HG03378 (cell line): ENCODE results near the gene DMXL1.
A peak's percentile ranks its signal among the peaks of the same experiment; 100 is the strongest.

Experiments
- ATAC-seq: cut with Tn5 transposase; IDR thresholded peaks from one replicate; pipeline ENCODE4 v1.9.1; 2021; ENCODE audit warnings: mild to moderate bottlenecking, moderate library complexity; ENCODE audit not compliant: unreplicated experiment

The DMXL1 gene

DNA sequence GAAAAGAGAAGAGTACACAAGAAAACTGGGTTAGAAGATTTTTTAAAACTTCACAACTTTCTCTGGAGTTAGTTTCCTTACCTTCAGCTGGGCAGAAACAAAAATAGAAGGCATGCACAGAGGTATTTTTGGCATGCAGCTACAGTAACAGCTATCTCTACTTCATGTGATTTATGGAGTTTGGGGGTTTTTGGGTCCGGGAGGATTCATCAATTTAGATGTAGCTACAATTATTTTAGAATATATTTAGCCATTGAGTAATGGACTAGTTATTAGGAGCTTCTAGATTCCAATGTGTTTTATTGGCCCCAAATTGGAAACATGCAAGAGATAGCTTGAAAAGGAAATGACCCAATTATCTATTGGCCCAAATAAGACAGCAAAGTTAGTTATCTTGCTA is 193.3 kb downstream of the DMXL1 start:
- no peak for ATAC-seq

DNA sequence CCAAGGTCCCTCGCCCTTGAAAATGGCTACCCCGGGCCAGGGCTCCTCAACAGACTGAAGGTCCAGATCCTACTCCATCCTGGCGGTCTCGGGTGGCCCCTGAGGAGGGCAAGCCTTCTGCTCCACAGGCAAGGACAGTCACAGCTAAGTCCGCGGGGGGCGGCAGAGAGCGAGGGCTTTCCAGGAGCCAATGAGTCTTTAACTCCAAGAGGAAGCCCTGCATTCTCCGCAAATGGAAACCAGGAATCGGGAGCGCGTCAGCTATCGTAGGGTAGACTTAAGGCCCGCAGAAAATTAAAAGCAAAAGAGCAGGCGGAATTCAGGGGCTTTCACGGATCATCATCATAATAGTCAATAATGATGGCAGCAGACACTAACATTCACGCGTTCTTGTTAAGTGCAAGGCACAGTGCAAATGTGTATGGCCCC is 197.1 kb downstream of the DMXL1 start:
- ATAC-seq, result peak; percentile 84

DNA sequence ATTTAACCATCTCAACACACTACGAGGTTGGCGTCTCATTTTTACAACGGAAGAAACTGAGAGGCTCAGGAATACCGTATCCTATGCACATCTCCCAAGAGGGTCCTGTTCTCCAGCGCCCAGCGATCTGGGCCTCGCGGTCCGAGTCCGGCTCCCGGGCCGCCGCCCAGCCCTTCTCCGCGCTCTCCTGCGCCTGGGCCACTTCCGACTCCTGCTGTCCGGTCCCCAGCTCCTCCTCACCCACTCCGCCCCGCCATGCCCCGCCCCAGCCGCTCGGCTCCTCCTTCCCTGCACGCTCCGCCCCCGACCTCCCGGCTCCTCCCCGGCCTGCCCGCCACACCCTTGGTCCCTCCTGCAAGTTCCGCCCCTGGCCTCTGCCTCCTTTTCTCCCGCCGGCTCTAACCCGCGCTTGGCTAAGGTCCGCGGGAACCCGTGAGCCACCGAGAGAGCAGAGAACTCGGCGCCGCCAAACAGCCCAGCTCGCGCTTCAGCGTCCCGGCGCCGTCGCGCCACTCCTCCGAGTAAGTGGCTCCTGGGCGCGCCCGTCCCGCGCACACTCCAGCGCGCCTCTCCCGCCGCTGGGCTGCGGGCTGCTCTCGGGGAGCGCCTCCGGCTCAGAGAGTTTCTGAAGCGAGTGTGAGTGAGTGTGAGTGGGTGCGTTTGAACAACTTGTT is 197.6 kb downstream of the DMXL1 start:
- ATAC-seq, result peak; percentile 60

DNA sequence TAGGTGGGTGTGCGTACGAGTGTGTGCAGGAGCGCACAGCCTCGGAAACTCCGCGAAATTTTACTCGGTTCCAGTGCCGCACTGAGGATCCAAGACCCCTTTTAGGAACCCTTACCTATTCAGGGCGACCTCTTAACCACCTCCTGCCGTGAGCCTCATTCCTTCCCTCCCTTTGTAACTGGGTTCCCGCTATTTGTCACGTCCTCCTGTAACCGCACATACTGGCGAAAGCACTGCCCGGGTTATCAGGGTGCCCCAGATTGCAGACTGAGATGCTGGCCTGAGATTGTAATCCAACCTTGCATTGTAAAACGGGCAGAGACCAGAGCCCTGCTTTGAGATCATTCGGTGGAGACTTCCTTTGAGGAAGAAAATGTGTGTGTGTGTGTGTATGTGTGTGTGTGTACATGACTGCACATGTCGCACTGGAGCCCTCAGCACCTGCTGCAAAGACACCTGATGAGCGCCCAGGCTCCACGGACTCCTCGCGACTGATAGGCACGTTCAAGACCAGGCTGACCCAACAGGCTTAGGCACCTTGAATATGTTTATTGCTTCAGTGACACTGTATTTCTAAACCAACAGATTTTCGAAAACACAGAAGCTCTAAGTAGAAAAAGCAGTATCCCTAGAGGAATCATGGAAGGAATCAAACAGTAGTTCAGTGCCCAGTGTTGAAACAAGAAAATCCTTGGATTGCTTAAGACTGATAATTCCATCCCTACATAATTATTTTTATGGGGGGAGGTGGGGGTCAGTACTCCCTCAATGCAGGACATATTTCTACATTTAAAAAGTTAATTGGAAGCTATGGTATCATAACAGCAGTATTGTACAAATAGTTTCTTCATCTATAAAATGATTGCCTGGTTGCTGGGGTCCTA is 198.4 kb downstream of the DMXL1 start:
- ATAC-seq, result peak; percentile 4

DNA sequence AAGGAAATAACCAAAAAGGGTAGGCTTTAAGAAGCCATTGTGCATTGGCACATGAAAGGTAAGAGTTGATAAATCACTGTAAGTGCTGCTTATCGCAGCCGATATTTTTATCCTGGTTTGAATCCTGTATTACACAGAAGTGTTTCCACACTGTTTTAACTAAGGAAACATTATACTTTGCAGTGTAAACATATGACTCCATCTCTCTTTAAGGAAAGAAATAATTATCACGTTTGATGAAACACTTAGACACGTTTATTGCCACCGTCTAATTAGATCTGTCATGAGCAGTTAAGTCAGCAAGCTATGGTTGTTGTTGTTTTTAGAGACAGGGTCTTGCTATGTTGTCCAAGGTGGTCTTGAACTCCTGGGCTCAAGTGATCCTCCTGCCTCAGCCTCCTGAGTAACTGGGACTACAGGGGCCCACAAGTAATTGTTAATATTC is 199.3 kb downstream of the DMXL1 start:
- ATAC-seq, result no peak

DNA sequence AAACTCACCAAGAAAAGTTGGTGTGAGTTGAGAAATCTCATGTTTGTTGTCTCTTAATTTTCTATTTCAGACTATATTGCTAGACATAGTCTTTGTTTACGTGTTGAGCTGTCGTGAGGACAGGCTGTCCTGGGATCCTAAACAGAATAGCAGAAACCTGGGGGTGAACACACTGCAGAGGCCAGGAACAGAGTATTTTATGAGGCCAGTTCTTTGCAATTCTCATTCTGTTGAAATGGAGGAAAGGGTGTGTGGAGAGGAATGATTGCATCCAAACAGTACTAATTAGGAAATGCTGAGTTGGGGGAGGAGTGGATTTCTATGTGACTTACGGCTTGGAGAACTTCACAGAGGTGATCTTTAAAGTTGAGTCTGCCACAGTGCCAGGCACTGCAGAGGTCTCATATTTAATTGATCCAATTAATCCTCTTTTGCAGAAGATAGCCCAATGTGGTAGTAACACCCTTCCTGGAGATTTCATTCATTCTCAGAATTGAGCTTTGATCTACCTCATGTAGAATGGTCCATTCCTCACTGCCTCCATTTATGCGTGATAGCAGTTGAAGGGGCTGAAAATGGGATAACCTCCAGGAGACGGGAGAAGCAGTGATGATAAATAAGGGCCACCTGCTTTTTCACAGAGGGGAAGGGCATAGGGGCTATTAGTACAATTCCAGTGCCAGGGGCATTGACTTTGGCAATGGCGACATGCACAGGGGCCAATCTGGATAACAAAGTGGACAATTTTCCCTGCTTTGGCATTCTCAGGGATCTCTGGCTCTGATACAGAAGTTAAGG is 200.3 kb downstream of the DMXL1 start:
- no peak for ATAC-seq

DNA sequence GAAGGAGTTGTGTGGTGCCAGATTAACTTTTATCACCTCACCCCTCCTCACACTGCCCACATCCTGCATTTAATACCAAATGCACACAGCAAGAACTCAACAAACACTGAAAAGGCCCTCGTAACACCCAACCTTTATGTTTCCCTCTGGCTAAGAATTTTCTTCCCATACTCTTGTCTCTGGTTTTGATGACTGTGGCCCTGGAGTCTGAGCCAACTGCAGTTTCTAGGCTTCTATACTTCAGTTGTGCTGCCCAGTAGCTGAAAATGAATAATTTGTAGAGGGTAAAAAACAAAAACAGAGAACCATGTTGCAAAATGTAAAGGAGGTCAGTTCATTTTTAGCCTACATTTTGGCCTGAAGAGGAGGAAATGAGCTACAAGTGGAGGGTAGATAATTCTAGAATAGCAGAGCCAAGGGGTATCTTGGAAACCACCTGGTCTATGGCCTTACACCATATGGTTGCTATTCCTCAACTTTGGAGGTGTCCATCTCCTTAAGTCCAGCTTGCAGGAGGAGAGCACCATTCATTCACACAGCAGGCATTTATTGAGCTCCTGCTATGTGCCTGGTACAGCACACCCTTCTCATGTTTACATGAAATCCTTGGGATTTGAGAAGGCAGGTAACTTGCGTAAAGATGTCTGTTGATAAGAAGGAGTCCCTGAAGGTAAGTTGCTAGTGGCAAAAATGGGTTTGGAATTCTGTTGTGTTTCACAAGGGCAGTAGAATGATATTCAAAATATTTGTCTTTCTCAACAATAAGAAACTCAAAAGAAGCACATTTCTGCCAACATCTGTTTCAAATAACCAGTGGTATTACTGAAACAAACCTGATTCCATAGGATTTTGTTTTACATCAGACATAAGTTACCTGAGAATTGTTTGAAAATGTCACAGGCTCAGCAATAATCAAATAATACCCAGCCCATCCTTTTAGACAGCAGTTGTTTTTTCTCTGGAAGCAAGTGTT is 201.2 kb downstream of the DMXL1 start:
- no peak for ATAC-seq

DNA sequence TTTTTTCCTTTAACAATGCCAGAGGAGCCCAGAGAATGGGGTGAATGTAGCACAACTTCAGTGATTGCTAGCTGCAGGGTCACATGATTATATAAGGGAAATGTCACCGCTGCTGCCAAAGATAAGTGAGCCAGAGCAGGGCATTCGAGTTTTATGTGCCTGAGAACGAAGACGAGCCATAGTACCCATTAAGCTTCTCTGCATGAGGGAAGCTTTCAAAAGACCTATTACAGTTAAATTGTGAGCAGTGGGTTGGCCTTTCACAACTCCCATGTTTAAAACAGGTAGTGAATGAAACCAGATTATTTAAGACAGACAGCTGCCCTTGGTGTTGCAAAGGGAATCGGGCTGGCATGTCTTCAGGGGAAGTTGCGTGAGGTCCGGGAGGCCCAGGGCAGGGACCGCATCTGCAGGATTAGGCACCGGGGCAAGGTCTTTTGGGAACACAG is 202.5 kb downstream of the DMXL1 start:
- no peak for ATAC-seq

DNA sequence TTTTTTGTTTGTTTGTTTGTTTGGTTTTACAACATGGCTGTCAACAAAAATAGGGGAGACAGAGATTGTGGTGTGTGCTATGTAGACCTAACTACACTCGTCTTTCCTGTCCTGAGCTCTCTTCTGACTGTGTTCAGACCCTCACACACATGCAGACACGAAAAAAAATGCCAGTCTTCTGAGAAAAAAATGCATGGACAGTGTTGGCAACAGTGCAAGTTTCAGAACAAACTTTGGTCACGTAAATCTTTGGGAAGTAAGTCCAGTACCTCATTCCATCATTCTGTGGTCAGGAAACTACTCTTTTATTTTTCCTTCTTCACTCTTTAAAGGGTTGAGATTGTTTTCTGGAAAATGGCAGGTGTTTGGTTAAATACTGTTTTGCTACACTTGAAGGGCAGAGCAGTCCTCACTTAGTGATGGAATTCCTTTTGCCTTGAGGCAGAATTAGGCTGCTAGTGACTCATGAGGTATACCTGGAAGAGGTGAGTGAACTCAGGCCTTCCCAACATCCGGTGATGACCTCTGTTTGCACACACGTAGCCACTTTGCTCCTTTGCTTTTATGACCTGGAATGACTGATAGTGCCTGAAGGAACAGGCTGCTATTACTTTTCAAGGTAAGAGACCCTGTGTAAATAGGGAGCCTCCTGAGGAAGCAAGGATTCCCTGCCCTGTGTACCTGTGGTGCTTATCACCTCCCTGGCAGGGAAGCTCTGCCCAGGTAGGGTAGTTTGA is 203.3 kb downstream of the DMXL1 start:
- ATAC-seq, result peak; percentile 0

DNA sequence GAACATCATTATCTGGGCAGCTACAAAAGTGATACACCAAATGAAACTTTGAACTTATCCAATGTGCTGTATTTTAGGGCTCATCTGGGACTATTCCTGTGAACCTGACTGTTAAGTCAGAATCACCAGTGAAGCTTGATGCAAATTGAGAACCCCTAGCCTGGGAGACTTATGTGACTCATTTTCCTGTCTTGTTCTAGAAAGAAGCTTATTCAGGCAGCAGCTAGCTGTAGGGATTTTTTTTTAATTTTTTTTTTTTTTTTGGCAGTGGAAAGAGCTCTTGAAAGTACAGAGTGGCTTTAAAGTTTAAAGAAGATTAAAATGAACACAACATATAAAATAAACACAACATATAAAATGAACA is 203.9 kb downstream of the DMXL1 start:
- ATAC-seq, result peak; percentile 43

DNA sequence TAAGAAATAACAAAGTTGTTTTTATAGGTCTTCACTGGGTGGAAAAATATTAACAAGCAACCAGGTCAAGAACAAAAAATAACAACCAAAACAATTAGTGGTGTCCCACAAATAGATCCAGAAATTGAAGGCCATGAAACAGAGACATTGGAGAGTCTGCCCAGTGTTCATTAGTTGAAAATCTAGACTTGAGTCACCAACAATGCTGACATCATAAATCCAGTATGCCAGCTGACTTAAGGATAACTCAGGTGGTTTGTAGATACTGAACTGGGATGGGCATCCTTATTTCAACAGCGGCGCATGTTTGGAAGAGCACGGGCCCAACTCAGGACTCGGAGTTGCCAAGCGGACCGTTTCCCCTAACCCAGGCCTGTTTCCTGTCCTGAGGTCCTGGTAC is 204.3 kb downstream of the DMXL1 start:
- peak; percentile 17 for ATAC-seq

DNA sequence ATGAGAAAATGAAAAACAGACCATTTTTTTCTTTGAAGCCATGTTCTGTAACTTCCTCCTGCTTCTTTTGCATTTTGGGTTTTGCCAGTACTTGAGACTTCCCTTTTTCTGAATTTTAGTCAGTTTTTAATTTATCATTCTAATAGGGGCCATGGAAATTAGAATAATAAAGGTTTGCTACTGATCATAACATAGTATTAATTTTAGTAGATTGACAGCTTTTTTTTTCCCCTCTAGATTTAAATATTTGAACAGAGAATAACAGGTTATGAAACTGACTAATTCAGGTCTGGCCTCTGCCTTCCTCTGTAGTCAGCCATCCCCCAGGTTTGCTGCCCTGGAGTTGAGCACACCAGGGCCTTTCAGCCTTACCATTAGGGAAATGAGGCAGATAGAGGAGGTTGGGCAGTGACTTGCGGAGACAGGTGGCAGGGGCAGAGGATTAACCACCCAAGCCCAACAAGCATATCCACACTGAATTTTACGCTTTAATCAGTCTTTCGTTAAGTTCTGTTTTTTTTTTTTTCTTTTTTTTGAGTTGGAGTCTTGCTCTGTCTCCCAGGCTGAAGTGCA is 204.8 kb downstream of the DMXL1 start:
- peak; percentile 64 for ATAC-seq

DNA sequence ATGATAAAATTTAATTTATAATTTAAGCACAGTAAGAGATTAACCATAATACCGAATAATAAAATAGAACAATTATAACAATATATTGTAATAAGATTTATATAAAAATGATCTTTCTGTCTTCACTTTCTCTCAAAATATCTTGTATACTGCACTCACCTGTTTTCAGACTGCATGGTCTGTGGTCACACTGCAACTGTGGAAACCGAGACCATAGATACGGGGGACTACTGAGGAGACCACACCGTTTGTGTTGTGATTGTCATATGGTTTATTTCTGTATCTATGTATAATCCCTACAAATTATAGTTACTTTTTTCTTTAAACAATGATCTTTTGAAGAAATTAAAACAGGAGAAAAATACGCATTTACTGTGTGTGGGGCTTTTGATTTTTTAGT is 206.1 kb downstream of the DMXL1 start:
- no peak for ATAC-seq

DNA sequence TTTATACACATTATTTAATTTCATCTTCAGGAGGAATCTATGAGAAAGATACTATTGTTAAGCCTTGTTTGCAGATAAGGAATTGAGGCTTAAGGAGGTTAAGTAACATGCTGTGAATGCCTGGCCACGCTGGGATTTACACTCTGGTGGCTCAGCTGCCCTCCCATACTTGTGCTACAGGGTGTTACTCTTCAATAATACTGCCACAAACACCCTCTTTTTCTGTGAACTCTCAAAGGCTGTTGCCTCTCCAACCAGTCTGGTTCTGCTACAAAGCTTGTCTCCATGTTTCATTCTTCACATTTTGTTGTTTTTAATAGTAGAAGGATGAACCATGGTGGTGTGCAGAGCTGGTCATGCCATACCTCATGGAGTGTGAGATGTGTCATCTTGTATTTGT is 208.2 kb downstream of the DMXL1 start:
- no peak for ATAC-seq

DNA sequence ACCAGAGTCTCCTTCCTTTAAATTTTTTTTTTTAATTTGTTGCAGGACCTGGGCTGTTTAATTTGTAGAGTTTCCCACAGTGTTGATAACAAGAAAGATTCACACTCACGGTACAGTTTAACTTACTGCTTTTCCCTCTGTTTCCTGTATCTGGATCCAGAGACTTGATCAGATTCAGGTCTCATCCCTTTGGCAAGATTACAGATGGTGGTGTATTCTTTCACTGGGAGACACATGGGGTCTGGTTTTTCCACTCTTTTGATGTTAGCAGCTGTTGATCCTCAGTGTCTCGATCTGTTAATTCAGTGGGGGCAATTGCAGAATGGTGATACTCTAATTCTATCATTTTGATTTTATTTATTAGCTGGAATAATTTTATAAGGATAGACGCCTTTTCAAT is 209.5 kb downstream of the DMXL1 start:
- ATAC-seq, result no peak

DNA sequence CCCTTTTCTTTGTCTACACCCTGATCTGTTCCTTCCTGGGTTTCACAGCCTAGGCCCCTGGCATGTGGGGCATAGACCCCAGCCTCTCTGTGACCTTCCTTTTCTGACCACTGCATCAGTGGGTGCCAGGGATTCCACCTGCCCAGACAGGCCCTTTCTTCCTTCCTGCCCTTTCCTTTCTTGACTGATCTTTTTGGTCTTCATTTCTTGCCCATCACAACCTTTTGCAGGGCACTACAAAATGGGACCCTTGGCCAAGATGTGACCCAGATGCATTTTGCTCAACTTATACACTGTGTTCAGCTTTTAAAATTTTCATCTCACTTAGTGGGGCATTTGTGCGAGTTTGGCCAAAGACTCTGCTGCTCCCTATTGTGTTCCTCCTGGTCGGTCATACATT is 211.7 kb downstream of the DMXL1 start:
- no peak for ATAC-seq

DNA sequence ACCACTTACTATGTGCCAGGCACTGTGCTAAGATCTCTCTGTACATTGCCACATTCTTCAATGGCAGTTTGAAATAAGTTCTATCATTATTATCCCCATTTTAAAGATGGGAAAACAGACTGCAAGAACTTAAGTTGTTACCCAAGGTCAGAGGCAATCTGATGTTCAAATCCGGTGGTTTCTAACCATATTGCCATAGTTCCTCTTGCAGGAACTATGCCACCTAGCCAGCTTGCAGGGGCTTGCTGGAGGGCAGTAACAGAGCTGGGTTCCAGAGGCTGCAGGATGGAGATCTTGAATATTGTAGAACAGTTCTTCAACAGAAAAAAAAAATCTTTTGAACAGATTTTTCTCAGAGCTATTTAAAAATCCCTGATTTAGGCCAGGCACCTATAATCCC is 213.1 kb downstream of the DMXL1 start:
- ATAC-seq, result no peak

DNA sequence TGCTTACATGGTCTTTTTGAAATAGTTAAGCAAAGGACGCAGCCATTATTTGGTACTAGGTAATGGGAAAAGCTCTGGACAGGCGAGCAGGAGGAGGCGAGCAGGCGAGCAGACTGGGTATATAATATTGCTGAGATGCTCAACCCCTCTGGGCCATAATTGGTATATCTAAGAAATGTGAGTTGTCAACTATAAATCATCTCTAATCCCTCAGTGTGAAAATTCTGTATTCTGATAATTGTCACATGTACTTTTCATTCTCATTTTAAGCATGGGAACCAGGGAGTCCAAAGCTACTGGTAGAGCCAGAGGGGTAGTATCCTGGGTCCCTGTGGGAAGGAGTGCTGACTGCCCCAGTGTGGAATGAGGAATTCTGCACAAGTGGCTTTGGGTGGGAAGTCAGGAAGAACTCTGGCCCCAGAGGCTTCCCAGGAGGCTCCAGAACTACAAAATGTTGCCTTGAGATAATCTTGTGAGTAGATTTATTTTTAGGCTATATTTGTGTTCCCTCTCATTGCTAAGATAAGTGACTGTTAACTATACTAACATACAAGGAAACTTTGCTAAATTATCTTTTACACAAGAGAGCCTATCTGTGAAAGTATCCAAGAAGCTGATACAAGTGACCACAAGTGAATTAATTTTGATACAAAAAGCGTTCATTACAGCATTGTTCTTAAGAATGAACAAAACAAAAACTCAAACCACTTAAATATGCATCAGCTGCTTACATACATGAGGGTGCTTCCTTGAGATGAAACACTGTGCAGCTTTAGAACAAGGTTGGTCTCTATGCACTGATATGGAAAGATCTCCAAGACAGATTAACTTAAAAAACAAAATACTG is 214.4 kb downstream of the DMXL1 start:
- ATAC-seq, result no peak
